Activated CD4-positive, alpha-beta T cell treated with anti-CD3 and anti-CD28 coated beads, Interleukin-2, amount 50 U/mL, for 48 hours (primary cell): ENCODE measurements around the gene NDFIP1.

Experiments
- DNase-seq, 2 experiments: peaks; one replicate each; pipeline ENCODE4 v3.0.0-alpha.2; 2020

Gene NDFIP1

DNA sequence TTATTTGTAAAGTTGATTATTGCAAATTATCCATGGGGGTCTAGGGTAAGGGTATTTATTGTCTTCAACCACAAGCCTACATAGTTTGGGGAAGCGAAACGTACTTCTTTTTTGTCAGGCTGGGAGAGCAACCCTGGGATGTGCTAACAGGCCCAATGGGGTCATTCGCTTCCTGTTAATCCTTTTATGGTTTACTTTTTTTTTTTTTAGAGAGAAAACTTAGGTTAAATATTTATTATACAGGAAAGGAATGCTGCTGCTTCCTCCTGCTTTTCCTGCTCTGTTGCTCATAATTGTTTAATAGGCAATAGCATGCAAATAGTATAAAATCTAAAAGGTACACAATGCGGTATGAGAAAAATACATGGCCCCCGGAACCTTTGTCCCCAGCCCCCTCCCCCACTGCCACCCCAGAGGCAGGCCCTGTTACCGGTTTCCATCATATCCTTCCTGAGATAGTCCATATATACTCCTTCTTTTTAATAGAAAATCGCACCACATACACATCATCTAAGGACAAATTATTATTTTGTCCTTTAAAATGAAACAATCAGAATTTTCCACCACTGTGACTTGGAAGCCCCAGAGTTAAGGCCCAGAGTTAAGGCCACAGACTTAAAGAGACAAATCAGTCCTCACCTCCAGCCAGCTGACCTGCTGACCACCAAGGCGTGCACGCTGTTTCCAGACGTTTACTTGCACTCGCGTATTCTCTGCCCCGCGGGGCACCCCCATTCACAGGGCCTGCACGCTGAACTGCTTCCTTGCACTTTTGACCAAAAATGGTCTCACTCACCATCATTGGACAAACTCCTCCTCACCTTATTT is 83.9 kb downstream of the NDFIP1 start:
- no peak for DNase-seq

- no peak for DNase-seq
Observed at GRCh38 chr5:142193114-142193428, 84.5 kb downstream of the NDFIP1 start.

GRCh38 chr5:142197098-142197497 is 88.5 kb downstream of the NDFIP1 start:
- DNase-seq, result no peak

DNA sequence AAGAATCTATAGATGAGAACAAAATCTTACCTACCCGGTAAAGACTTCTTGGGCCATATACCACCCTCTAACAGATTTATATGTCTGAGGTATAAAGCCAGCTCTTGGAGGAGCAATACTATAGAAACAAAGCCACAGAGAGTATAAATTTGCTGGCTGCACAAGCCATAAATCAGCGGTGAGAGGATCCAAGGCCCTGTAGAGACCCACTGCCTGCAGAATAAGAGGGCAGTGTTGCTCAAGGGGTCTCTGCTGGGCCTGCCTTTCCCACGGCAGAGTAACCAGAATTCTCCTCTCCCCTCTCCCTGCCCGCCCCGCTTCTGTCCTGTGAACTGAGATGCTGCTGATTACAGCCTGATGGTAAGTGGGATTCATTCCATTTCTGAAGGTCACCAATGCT is 89.2 kb downstream of the NDFIP1 start:
- no peak for DNase-seq

DNA sequence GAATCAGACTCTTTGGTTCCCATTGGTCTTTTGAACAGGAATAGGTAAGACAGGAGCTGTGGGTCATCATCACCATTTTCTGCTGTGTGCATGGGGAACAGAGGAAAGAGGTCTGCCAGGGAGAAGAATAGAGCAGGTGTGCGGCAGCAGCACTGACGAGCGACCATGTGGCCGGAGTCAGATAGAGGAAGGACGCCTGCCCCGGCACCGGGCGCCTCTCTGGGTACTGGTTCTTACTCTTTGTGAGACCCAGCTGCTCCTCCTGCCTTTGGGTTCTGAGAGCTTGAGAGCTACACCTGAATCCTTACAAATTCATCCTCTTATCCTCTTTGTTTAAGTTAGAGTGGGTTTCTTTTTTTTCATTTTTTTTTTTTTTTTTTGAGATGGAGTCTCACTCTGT is 90.8 kb downstream of the NDFIP1 start:
- no peak for DNase-seq

DNA sequence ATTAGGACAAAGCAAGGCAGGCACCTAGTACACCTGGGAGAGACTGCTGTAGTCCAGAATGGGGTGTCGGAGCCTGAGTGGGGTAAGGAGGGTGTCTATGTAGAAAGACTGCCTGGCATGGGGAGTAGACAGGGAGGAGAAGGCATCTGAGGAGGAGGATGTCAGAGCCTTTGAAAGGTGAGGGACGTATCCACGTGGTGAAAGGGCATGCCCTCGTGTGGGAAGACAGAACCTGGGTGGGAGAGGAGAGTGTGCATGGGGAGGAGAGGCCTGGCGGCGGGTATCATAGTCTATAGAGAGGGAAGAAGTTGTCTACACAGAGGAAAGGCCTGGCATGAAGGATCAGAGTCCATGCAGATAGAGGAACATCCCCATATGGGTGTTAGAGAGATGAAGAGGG is 91.8 kb downstream of the NDFIP1 start:
- DNase-seq, result no peak

DNA sequence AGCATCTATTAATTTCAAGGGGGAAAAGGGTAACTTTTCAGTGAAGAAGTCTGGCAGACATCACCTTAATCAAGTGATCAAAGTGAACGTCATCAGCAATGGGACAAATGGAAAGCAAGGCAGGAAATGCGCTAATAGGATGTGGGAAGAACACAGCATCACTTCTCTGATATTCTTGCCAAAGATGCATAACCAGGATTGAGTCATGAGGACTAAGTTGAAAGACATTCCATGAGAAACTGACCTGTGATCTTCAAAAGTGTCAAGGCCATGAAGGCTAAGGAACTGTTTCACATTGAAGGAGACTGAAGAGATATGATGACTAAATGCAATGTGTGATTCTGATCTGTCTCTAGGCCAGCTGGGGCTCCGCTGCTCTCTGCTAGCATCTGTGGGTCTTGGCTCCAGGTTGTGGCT is 92.9 kb downstream of the NDFIP1 start:
- DNase-seq, result no peak

- no peak for DNase-seq
Observed at GRCh38 chr5:142202282-142202681, 93.7 kb downstream of the NDFIP1 start.
